ENCODE results near the gene INKA2.

INKA2 gene

DNA sequence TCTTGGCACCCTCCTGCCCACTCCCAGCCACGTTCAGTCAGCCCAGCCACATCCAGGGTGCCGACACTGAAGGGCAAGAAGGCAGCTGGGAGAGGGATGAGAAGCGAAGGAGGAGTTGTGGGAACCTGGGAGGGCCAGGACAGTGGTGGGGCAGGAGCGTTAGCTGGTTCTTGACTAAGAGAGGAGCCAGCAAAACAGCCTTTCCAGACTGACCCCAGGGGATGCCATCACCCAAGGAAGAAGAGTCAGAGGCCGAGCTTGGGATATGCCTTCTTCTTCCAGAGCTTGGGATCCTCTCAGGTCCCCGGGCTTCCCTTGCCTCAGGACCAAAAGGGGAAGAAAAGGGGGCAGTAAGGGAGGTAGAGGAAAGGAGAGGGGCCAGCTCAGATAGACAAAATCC, 7.2 kb downstream of the INKA2 start:
- no peak for FAIRE-seq

DNA sequence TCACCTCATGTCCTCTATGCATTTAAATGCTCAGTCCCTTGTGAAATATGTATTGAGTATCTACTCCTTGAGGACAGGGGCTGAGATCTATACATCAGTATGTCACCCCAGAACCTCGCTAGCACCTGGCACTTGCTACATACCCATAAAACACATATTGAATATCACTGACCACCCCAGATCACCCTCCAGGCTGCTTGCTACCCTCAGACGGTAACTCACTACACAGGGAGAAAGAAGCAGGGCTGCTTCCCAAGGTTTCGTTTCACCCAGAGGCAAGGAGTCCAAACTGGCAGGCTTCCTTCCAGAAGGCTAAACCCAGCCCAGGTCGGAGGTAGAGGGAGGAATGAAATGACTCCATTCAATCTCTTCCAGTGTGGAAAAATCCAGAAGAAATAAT, 8.5 kb downstream of the INKA2 start:
- no peak for FAIRE-seq

- no peak for FAIRE-seq
Observed at GRCh38 chr1:111729946-111730681, 9.1 kb downstream of the INKA2 start.

GRCh38 chr1:111729271-111729921, 9.8 kb downstream of the INKA2 start:
- no peak for FAIRE-seq

GRCh38 chr1:111727056-111727455, 12.1 kb downstream of the INKA2 start:
- FAIRE-seq = no peak

DNA sequence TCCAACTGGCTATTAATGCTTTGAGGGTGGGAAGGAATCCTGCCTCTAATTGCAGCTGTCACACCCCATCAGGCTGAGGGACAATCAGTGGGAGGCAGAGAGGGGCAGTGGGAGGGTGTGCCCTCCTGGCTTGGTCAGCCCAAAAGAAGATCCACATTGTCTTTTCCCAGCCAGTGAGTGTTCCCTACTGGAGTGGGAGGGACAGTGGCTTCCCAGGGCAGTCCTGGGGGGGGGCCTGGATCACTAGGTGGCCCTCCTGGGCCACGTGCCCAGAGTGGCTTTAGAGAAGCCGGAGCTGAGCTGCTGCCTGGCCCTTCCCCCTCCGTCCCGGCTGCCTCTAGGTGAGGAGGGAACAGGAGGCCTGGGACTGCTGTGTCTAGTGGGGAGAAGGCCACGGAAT, 14.0 kb downstream of the INKA2 start:
- no peak for FAIRE-seq

GRCh38 chr1:111723871-111724270, 15.3 kb downstream of the INKA2 start:
- FAIRE-seq = no peak

DNA sequence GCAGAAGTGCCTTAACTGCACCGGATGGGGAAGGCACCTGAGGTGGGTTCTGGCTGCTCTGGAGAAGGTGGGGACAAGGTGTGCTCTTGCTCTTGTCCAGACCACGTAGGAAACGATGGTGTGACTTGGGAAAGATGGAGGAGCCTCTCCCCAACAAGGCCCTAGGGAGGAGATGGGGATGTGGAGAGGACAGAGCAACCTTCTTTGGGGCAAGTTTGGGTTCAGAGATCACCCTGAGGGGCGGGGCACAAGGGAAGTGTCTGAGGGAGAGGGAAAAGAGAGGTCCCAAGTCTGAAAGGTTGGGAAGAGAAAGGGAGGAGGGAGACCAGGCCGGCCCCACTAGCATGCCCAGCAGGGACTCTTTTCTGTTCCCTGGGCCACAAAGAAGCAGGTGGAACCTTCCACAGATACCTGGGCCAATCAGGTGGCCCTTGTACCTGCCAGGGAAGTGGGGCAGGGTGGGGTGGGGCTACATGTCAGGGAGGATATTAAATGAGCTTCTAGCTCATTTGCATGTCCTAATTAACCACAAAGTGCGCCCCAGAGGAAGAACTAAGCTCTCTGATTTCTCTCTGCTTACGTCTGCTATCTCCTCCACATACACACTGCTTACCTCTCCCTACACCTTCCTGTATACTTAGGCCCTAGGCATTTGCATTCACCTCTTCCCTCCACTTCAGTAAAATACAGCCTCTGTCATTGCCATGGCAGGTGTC, 15.9 kb downstream of the INKA2 start:
- FAIRE-seq = no peak

GRCh38 chr1:111720977-111721786, 18.0 kb downstream of the INKA2 start:
- FAIRE-seq = no peak

GRCh38 chr1:111720274-111720976, 18.8 kb downstream of the INKA2 start:
- no peak for FAIRE-seq

DNA sequence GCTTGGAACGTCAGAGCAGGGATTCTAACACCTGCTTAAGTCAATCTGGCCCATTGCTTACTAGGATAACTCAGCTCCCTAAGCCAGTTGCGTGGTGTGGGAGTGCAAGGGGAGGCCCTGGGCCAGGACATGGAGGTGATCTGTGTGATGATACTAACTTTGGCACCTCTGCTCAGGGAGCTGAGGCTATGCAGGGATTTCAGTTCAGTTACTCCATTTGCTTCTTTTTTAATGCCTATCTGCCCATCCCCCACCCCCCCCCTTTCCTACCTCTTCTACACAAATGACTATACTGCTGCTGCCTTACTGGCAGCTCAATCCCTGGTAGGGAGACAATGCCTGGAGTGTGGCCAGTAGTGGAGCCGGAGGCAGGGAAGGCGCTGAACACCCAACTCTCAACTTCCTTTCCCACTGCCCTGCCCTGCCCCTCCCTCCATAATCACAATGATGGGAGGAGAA, 19.5 kb downstream of the INKA2 start:
- FAIRE-seq = no peak

- no peak for FAIRE-seq
Observed at GRCh38 chr1:111719135-111719534, 20.1 kb downstream of the INKA2 start.

GRCh38 chr1:111717450-111717849, 21.7 kb downstream of the INKA2 start:
- no peak for FAIRE-seq

DNA sequence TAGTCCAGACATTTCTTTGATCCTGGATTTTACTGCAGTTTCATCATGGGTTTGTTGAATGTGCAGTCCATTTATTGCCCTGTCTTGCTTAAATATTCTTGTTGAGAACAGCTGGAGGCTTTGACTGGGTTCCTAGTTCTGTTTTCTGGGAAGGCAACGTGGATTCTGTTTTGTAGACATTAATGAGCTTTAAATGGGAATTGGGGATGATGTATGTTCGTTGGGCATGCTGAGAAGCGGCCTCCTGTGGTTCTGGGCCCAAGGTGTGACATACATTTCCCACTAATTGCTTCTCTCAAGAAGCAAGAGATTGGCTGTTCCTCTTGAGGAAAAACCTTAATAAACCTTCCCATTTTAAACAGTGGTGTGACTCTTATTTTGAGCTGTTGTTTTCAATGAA, 22.9 kb downstream of the INKA2 start:
- no peak for FAIRE-seq

- FAIRE-seq = no peak
Observed at GRCh38 chr1:111709986-111710385, 29.2 kb downstream of the INKA2 start.

- no peak for FAIRE-seq
Observed at GRCh38 chr1:111707906-111708305, 31.3 kb downstream of the INKA2 start.

- FAIRE-seq = no peak
Observed at GRCh38 chr1:111706921-111707320, 32.3 kb downstream of the INKA2 start.

- FAIRE-seq = no peak
Observed at GRCh38 chr1:111705841-111706240, 33.4 kb downstream of the INKA2 start.

DNA sequence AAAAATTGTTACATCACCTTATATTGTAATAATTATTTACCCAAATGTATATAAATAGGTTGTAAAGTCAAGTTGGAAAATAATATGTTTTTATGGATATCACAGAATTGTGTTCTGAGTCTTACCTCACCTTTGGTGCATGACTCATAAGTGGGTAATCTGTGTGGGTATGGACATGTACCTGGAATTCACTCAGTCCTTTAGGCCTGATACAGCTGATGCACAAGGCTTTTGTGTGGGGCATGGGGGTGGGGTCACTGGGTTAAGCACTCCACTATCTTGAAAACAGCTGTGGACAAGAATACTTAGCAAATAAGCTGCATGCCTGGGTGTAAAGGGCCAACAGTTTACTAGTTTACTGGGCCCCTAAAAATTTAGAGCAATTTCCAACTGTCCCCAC, 34.4 kb downstream of the INKA2 start:
- no peak for FAIRE-seq

GRCh38 chr1:111704240-111704639, 35.0 kb downstream of the INKA2 start:
- FAIRE-seq = no peak

DNA sequence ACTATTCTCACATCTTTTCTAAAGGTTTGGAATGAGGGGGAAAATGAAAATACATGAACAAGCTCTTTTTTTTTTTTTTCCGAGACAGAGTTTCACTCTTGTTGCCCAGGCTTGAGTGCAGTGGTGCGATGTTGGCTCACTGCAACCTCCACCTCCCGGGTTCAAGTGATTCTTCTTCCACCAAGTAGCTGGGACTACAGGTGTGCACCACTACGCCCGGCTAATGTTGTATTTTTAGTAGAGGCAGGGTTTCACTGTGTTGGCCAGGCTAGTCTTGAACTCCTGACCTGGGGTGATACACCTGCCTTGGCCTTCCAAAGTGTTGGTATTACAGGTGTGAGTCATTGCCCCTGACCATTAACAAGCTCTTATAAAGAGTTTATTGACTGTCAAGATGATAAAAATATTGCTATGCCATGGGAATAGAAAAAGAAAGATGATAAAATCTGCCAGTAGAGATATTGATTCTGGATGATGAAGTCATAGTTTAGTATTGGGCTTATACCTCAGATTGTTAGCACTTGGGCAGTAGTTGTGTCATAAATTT, 36.6 kb downstream of the INKA2 start:
- no peak for FAIRE-seq

DNA sequence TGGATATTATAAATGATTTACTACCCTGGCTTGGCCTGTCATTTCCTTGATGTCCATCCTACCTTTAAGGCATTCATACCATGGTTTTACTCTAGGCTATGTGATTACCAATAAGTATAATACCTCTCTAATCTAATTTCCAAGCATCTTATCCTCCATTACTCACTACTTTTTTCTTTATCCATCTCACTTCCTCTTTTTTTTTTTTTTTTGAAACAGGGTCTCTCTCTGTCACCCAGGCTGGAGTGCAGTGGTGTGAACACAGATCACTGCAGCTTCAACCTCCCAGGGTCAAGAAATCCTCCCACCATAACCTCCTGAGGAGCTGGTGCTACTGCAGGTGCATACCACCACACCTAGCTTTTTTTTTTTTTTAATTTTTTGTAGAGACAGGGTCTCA, 39.9 kb downstream of the INKA2 start:
- FAIRE-seq = no peak

Data from TTC549 (cell line).